Body of pancreas (tissue), 4 donors: ENCODE data around the gene MGMT.

ENCODE experiments used
- POLR2A ChIP-seq, 3 donors: fragments of 450-650 bp; IDR thresholded peaks; one replicate each; pipeline ENCODE4 v1.6.1; 2016; ENCODE audit warnings: antibody characterized with exemption in 3 of 3, mild to moderate bottlenecking in 2 of 3
- TF ChIP-seq, protein P1 (sequence below), 7 experiments: fragments of 450-650 bp in 4 of 7; fragments of 200-600 bp in 3 of 7; sonication (generic) in 3 of 7; IDR thresholded peaks; one replicate each; pipeline ENCODE4 v1.5.1; 2016 to 2019; ENCODE audit warnings: antibody characterized with exemption in 7 of 7

GRCh38 chr10:129495698-129496097, 28.7 kb downstream of the MGMT start:
- TF ChIP-seq, protein P1, sequence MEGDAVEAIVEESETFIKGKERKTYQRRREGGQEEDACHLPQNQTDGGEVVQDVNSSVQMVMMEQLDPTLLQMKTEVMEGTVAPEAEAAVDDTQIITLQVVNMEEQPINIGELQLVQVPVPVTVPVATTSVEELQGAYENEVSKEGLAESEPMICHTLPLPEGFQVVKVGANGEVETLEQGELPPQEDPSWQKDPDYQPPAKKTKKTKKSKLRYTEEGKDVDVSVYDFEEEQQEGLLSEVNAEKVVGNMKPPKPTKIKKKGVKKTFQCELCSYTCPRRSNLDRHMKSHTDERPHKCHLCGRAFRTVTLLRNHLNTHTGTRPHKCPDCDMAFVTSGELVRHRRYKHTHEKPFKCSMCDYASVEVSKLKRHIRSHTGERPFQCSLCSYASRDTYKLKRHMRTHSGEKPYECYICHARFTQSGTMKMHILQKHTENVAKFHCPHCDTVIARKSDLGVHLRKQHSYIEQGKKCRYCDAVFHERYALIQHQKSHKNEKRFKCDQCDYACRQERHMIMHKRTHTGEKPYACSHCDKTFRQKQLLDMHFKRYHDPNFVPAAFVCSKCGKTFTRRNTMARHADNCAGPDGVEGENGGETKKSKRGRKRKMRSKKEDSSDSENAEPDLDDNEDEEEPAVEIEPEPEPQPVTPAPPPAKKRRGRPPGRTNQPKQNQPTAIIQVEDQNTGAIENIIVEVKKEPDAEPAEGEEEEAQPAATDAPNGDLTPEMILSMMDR (IDR thresholded peaks at IDR 0.05): no peak
- no peak for TF ChIP-seq POLR2A (IDR thresholded peaks at IDR 0.05)
